LNCaP clone FGC (cell line): ENCODE data around the gene SLC8A1.

Source experiments
- DNase-seq: peaks from one replicate; pipeline ENCODE4 v3.0.0-alpha.2; 2011; ENCODE audit warnings: low read depth
- H3K4me3 ChIP-seq: 2 replicates; pipeline ENCODE4 v1.5.1; 2011; ENCODE audit warnings: mild to moderate bottlenecking, low read depth, low read length, control low read depth
- CTCF ChIP-seq: IDR thresholded peaks from 2 replicates; pipeline ENCODE4 v1.5.1; 2012; ENCODE audit warnings: mild to moderate bottlenecking; ENCODE audit not compliant: control insufficient read depth, insufficient read depth; ENCODE audit errors: extremely low read depth

The SLC8A1 gene

GRCh38 chr2:40197121-40197520 lies 254.8 kb downstream of the SLC8A1 start:
- H3K4me3 ChIP-seq: no peak overlapping the region
- no peak for DNase-seq
- TF ChIP-seq CTCF: no peak

DNA sequence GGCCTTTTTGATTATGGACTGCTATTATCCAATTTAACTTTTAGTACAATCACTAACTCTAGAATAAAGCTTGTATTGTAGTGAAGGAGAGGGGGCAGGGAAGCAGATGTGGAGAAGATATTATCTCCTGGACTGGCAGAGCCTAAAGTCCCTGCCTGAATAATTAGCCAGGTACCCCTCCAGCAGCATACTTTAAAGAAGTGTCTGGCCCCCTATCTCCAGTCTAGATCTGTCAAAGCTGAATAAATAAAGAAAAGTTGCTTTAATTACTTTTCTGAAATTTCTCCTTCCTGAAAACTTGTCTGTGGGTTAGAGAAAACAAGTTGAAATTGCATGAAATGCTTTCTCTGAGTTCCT lies 258.2 kb downstream of the SLC8A1 start:
- no peak for DNase-seq
- TF ChIP-seq CTCF: no peak
- H3K4me3 ChIP-seq: no peak overlapping the region

- no peak for TF ChIP-seq CTCF
- no peak for DNase-seq
- no peak overlapping the region for H3K4me3 ChIP-seq
Observed at GRCh38 chr2:40192864-40193669, 258.8 kb downstream of the SLC8A1 start.

GRCh38 chr2:40190457-40190856 lies 261.4 kb downstream of the SLC8A1 start:
- H3K4me3 ChIP-seq: no peak overlapping the region
- no peak for DNase-seq
- no peak for TF ChIP-seq CTCF

GRCh38 chr2:40189881-40190280 lies 262.0 kb downstream of the SLC8A1 start:
- DNase-seq: no peak
- no peak for TF ChIP-seq CTCF
- H3K4me3 ChIP-seq: no peak overlapping the region

DNA sequence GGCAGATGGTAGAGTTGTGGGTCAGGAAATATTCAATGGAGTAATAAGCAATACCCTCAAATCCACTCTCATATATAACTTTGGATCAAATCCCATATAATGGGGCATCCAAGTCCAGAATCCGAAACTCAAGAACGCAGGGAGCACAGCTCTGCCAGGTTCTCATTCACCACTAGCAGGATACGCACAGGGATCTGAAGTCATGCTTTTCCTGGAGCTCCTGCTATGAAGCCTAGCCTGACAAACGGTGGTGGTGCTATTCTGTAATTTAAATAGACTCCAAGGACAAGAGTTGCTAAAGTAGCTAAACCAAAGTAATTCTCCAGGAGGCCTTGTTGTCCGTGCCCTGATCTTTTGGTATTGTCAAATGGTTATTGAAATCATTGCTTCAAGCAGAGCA lies 264.8 kb downstream of the SLC8A1 start:
- no peak overlapping the region for H3K4me3 ChIP-seq
- DNase-seq: no peak
- no peak for TF ChIP-seq CTCF

- DNase-seq: no peak
- no peak overlapping the region for H3K4me3 ChIP-seq
- TF ChIP-seq CTCF: no peak
Observed at GRCh38 chr2:40184551-40184950, 267.3 kb downstream of the SLC8A1 start.
